B cell (primary cell): ENCODE data around the gene MT1G. TPM values are rescaled to one million over a fixed set of nuclear protein-coding genes. Genes with fewer than 3 reads are reported as not detected.

Experiments
- ATAC-seq: fragments of 200-7000 bp; cut with Tn5 transposase; one replicate; pipeline ENCODE4 v1.10.0; 2021; ENCODE audit warnings: low read depth, mild to moderate bottlenecking, moderate number of reproducible peaks, moderate library complexity
- CTCF ChIA-PET: fragments of 350-600 bp; sonication (Branson Sonifier 250); formaldehyde crosslinking; loops from one replicate; lab custom pipeline; 2021; ENCODE audit warnings: antibody characterized with exemption, inconsistent platforms; lab: Charles Lee
- POLR2A ChIA-PET: fragments of 350-600 bp; sonication (Branson Sonifier 250); formaldehyde crosslinking; loops from one replicate; lab custom pipeline; 2021; ENCODE audit warnings: antibody characterized with exemption; lab: Charles Lee
- DNase-seq: peaks from one replicate; pipeline ENCODE4 v3.0.0; 2013
- H2AFZ ChIP-seq: 2 replicates; pipeline ENCODE4 v1.6.1; 2012; ENCODE audit warnings: mild to moderate bottlenecking, low read depth, low read length; ENCODE audit not compliant: insufficient read depth, poor library complexity, severe bottlenecking
- H3K27ac ChIP-seq, 2 donors: 1 replicate in 1 of 2; 2 replicates in 1 of 2; pipeline ENCODE4 v1.5.1; 2012 to 2013; ENCODE audit warnings: low read length in 2 of 2, mild to moderate bottlenecking in 2 of 2, moderate library complexity in 1 of 2
- H3K27me3 ChIP-seq, 4 experiments: fragments of 200-600 bp in 1 of 4; sonication (generic) in 1 of 4; replicated peaks in 1 of 4; 1 replicate in 2 of 4; 2 replicates in 2 of 4; pipeline versions ENCODE4 v1.6.1 to v1.7.0; 2013 to 2016; ENCODE audit warnings: low read length in 3 of 4, mild to moderate bottlenecking in 2 of 4, mixed read lengths in 1 of 4, moderate library complexity in 1 of 4; ENCODE audit not compliant: insufficient read depth in 4 of 4, control insufficient read depth in 3 of 4; ENCODE audit errors: control extremely low read depth in 1 of 4
- H3K36me3 ChIP-seq, 2 experiments: replicated peaks in 1 of 2; 1 replicate in 1 of 2; 2 replicates in 1 of 2; pipeline versions ENCODE4 v1.6.1 to v1.7.1; 2013; ENCODE audit warnings: low read length in 1 of 2; ENCODE audit not compliant: insufficient read depth in 2 of 2, control insufficient read depth in 1 of 2; ENCODE audit errors: control extremely low read depth in 1 of 2, extremely low read depth in 1 of 2
- H3K4me1 ChIP-seq, 2 donors: fragments of 200-600 bp in 1 of 2; sonication (generic) in 1 of 2; 1 replicate in 1 of 2; 2 replicates in 1 of 2; pipeline versions ENCODE4 v1.5.1 to v1.6.1; 2013 to 2017; ENCODE audit warnings: low read length in 2 of 2; ENCODE audit not compliant: control insufficient read depth in 2 of 2, insufficient read depth in 2 of 2
- H3K4me2 ChIP-seq: replicated peaks from 2 replicates; pipeline ENCODE3; 2012; ENCODE audit warnings: mild to moderate bottlenecking, low read depth, low read length; ENCODE audit not compliant: poor library complexity, severe bottlenecking
- H3K4me3 ChIP-seq, 5 experiments: fragments of 200-600 bp in 1 of 5; sonication (generic) in 1 of 5; 1 replicate in 3 of 5; 2 replicates in 2 of 5; pipeline versions ENCODE4 v1.5.1 to v1.7.0; 2011 to 2016; ENCODE audit warnings: low read length in 4 of 5, mild to moderate bottlenecking in 4 of 5, low read depth in 2 of 5, control low read depth in 1 of 5, moderate library complexity in 1 of 5; ENCODE audit not compliant: insufficient read depth in 1 of 5; ENCODE audit errors: control extremely low read depth in 1 of 5, extremely low read depth in 1 of 5
- H3K79me2 ChIP-seq: fragments of 200-600 bp; sonication (generic); one replicate; pipeline ENCODE4 v1.6.0; 2016; ENCODE audit warnings: low read length; ENCODE audit not compliant: control insufficient read depth, insufficient read depth
- H3K9ac ChIP-seq: fragments of 200-600 bp; sonication (generic); 2 replicates; pipeline ENCODE4 v1.6.1; 2017; ENCODE audit warnings: mild to moderate bottlenecking, low read length, moderate library complexity
- H3K9me3 ChIP-seq, 3 donors: one replicate each; pipeline versions ENCODE4 v1.6.1 to v1.7.1; 2013; ENCODE audit warnings: low read length in 2 of 3; ENCODE audit not compliant: control insufficient read depth in 2 of 3, insufficient read depth in 1 of 3; ENCODE audit errors: control extremely low read depth in 1 of 3
- H4K20me1 ChIP-seq: 2 replicates; pipeline ENCODE4 v1.6.0; 2012; ENCODE audit warnings: mild to moderate bottlenecking, low read length; ENCODE audit not compliant: insufficient read depth, control insufficient read depth, poor library complexity, severe bottlenecking
- H3K27ac Mint-ChIP-seq: one replicate; pipeline ENCODE4 v1.8.0; 2021; ENCODE audit warnings: mixed read lengths
- H3K27me3 Mint-ChIP-seq: one replicate; pipeline ENCODE4 v1.8.0; 2021; ENCODE audit warnings: mixed read lengths
- H3K4me1 Mint-ChIP-seq: one replicate; pipeline ENCODE4 v1.8.0; 2021; ENCODE audit warnings: mixed read lengths
- H3K4me3 Mint-ChIP-seq: one replicate; pipeline ENCODE4 v1.8.0; 2021; ENCODE audit warnings: mixed read lengths
- H3K9me3 Mint-ChIP-seq: one replicate; pipeline ENCODE4 v1.8.0; 2022; ENCODE audit warnings: mixed read lengths; ENCODE audit not compliant: insufficient read depth
- CTCF ChIP-seq: fragments of 200-600 bp; IDR thresholded peaks from one replicate; pipeline ENCODE4 v1.8.0; 2022; ENCODE audit warnings: antibody characterized with exemption, mild to moderate bottlenecking
- EZH2 ChIP-seq: IDR thresholded peaks from 2 replicates; pipeline ENCODE4 v1.6.1; 2012; ENCODE audit warnings: borderline replicate concordance, low read depth, mild to moderate bottlenecking, moderate library complexity, low read length; ENCODE audit not compliant: insufficient read depth, poor library complexity, severe bottlenecking
- WGBS: methylation state at CpG from one replicate; pipeline ENCODE4 v1.1.5; 2013; ENCODE audit warnings: missing lambda C conversion rate; ENCODE audit not compliant: insufficient coverage; 5-methylcytosine and 5-hydroxymethylcytosine counted together
- intact Hi-C: fragments of 100-400 bp; cut with micrococcal nuclease; formaldehyde crosslinking; loops from one replicate; pipeline ENCODE4 v1.10.0; 2022
- polyA plus RNA-seq: library from polyadenylated mRNA; depleted of rRNA; stranded (reverse); fragments of >200 nt; gene quantifications from 2 replicates; pipeline ENCODE4 v1.2.3, GENCODE V29; 2012
- total RNA-seq, 2 donors: library from RNA; stranded (reverse); fragments of 120-200 nt in 1 of 2; gene quantifications; 1 replicate in 1 of 2; 2 replicates in 1 of 2; pipeline versions ENCODE4 v1.2.3 to v1.2.4, GENCODE V29; 2013 to 2022

Gene MT1G
- total and polyA plus RNA-seq, 2 donors (not counting 1 experiment from before 2014, with no cell fraction given) = not detected

- CTCF ChIA-PET = no interaction called here
- Histone ChIP-seq H3K36me3 (no peaks in the 10 kb centered on the region), H3K27me3 (peaks cover 0 to 50% (median 15%) of the 10 kb centered on the region in 4 experiments), H3K9ac (no peak overlapping the region), H3K4me2 (no peak overlapping the region), H4K20me1 (no peaks in the 10 kb centered on the region), H3K4me3 (no peak overlapping the region), H3K27ac (no peak overlapping the region), H3K9me3 (peaks cover 0 to 4% (median 0%) of the 10 kb centered on the region in 3 donors), H3K79me2 (no peaks in the 10 kb centered on the region), H2AFZ (no peak overlapping the region), H3K4me1 (peaks cover 14 to 16% of the 10 kb centered on the region in 2 donors)
- no peak overlapping the region for H3K27ac Mint-ChIP-seq
- H3K27me3 Mint-ChIP-seq = peaks cover 52% of the 10 kb centered on the region
- TF ChIP-seq CTCF = no peak
- no peak for TF ChIP-seq EZH2
- DNase-seq (no peak), ATAC-seq (no peak)
- intact Hi-C loops = no loop called here
- no peaks in the 10 kb centered on the region for H3K9me3 Mint-ChIP-seq
- H3K4me3 Mint-ChIP-seq = no peak overlapping the region
- peaks cover 15% of the 10 kb centered on the region for H3K4me1 Mint-ChIP-seq
- POLR2A ChIA-PET = no interaction called here
- no CpG with 5 or more reads among the region's 1 CpG for WGBS
Measured at GRCh38 chr16:56645838-56646237, 22.0 kb downstream of the MT1G start.

- ATAC-seq = no peak
- Mint-ChIP-seq H3K9me3 (no peaks in the 10 kb centered on the region), H3K4me1 (peaks cover 15% of the 10 kb centered on the region), H3K27me3 (peaks cover 57% of the 10 kb centered on the region), H3K4me3 (no peak overlapping the region), H3K27ac (no peak overlapping the region)
- Histone ChIP-seq H3K4me2 (no peak overlapping the region), H3K79me2 (no peaks in the 10 kb centered on the region), H3K27me3 (peaks cover 0 to 56% (median 15%) of the 10 kb centered on the region in 4 experiments), H2AFZ (no peak overlapping the region), H3K4me1 (peaks cover 14 to 16% of the 10 kb centered on the region in 2 donors), H3K27ac (no peak overlapping the region), H3K36me3 (no peaks in the 10 kb centered on the region), H4K20me1 (no peaks in the 10 kb centered on the region), H3K4me3 (no peak overlapping the region), H3K9me3 (peaks cover 0 to 4% (median 0%) of the 10 kb centered on the region in 3 donors), H3K9ac (no peak overlapping the region)
- DNase-seq = no peak
- TF ChIP-seq CTCF = no peak
- no peak for TF ChIP-seq EZH2
- WGBS = no CpG with 5 or more reads among the region's 1 CpG
- ChIA-PET CTCF (interaction anchor here (2.1 kb wide), 1 partner anchor 57 kb away, joined by 12 read pairs; no protein-coding TSS in a partner anchor), POLR2A (no interaction called here)
- intact Hi-C loops = no loop called here
Measured at GRCh38 chr16:56645311-56645710, 22.6 kb downstream of the MT1G start.
